ENCODE results near the gene HSF5. TPM values are rescaled to one million over a fixed set of nuclear protein-coding genes. Genes with fewer than 3 reads are reported as not detected.

The HSF5 gene
- total RNA-seq, 2 donors from 2014 or later, result 2.0 to 3.9 TPM

DNA sequence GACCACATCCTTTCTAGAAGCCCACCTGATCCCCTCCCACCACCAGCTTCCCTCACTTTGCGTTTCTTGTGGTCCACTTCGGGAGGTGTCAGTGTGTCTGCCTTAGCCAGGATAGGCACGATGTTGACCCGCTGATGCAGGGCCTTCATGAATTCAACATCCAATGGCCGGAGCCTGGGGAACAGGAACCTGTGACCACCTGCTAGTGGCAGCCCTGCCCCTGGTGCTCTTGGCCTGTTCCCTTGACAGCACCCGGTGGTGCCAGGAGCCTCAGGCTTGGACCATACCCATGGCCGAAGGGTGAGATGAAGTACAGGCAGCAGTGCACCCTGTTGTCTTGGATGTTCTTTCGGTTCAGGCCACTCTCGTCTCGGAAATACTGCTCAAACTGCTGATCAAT lies 33.5 kb upstream of the HSF5 start:
- DNase-seq (ENCODE audit: low spot score in 2 of 2), result no peak
- ATAC-seq, result no peak
- no peaks in the 10 kb centered on the region for H3K36me3 Mint-ChIP-seq
- H3K9me3 Mint-ChIP-seq, result no peaks in the 10 kb centered on the region
- H3K27ac Mint-ChIP-seq, result peak overlapping the region in 1 of 2 donors; percentile 57

DNA sequence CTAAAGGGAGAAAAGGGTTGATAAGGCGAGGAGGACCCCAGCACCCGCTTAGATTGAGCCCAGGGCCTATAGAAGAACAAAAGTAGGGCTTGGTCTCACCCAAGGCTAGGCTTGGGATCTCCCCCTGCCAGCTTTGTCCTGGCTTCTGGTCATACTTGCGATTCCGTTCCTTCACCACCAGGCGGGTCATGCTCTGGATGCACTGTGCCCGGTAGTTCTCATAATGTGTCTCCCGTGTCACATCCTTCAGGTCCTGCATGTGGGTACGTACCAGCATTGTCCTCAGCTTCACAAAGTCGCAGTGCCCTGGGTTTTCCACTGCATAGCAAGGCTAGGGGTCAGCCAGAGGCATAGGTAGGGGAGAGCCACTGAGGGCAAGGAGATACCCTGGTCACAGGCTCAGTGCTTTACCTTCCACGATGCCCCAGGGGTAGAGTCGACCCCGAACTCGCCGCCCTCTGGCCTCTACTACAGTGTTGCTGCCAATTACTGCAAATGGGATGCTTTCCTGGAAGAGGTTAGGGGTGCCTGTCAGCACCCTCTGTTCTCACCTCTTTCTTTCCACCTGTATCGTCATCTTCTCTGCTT lies 32.7 kb upstream of the HSF5 start:
- DNase-seq (ENCODE audit: low spot score in 2 of 2) (no peak), ATAC-seq (no peak)
- Mint-ChIP-seq H3K27ac (peak overlapping the region in 1 of 2 donors; percentile 57), H3K9me3 (no peaks in the 10 kb centered on the region), H3K36me3 (no peaks in the 10 kb centered on the region)

DNA sequence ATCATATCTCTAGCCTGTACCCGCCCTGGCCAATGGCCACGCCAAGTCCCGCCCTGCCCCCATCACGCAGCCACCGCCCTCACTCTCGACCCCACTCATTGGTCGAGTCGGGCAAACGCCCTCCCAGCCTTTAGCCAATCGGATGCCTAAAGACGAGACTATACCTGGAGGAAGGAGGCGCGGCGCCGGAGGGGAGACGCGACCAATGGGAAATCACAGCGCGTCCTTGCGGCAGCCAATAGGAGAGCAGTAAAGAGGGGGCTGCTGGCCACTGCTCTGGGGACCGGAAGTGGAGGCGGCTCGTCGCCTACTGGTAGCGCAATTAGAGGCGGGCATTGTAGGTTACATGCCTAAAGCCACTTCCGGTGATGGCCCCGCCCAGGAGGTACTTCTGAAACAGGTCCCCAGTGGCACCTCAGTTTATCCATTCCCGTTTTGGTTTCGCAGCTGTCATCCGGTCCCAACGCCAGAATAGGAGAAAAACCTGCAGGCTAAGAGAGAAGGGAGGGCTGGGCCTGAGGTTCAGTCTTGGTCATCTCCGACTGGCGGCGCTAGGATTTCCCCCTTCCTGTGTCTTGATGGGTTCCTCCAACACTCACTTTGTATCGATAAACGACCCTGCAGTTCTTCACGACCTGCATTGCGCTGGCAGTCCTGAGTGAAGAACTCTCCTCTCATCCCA lies 29.9 kb upstream of the HSF5 start:
- DNase-seq (ENCODE audit: low spot score in 2 of 2), result peak; percentile 98 to 100
- peaks cover 7 to 9% of the 10 kb centered on the region in 2 donors for H3K36me3 Mint-ChIP-seq
- peak; percentile 85 to 86 for ATAC-seq
- H3K9me3 Mint-ChIP-seq, result no peaks in the 10 kb centered on the region
- peak overlapping the region; percentile 84 to 93 for H3K27ac Mint-ChIP-seq

DNA sequence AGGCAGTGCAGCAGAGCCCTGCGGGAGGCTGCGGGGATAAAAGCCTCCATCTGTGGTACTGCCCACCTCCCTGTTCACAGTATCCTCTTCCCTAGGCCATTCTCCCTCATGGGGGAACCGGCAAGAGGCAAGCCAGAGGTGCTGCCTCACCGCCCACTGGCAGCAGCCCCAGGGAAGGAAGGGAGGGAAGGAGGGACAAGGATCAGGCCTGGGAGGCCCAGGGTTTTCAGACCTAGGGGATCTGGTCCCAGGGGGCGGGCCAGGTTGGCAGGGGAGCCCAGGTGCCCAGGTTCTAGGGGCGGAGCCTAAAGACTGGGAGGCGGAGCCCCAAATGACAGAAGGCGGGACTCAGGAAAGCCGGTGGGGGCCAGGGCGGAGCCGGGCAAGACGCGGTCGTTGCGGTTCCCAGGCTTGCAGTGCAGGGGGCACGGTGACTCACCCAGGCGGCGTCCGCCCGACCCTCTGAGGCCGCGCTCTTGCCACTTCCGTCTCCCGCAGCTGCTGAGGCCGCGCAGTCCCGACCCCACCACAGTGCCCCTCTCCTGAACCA lies 29.2 kb upstream of the HSF5 start:
- Mint-ChIP-seq H3K36me3 (peaks cover 9 to 10% of the 10 kb centered on the region in 2 donors), H3K27ac (peak overlapping the region; percentile 84 to 93), H3K9me3 (no peaks in the 10 kb centered on the region)
- DNase-seq (ENCODE audit: low spot score in 2 of 2) (no peak), ATAC-seq (no peak)

DNA sequence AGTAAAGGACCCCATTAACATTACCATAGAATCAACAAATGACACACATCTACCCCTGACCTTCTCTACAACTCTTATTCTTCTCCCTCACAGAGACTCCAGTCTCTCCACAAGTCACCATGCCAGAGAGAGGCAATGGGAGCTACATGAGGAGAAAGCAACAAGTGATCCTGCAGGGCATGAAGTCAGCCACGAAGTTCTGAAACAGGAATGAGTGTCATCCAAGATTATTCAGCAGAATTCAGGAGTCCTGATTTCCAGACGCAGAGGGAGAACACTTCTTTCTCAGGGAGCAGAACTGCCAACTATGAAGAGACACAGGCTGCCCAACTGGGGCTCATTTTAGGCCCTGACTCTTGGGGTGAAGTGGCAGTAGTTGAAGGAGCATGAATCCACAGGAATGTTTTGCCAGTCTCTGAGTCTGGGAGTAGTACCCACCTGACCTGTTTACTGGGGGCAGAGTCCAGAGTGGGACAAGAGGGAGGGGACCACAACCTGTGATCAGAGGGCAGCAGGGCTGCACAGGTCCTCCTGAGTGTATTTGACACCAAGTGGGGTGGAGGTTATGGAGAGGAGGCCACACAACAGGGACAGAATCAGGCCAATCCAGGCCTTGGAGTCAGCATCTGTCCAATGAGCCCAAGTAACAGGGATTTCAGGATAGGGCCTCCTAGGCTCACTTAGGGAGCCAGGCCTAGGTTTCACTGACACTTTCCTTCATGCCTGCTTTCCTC lies 28.6 kb upstream of the HSF5 start:
- Mint-ChIP-seq H3K27ac (peak overlapping the region; percentile 88 to 93), H3K9me3 (no peaks in the 10 kb centered on the region), H3K36me3 (peaks cover 9 to 16% of the 10 kb centered on the region in 2 donors)
- ATAC-seq (no peak), DNase-seq (ENCODE audit: low spot score in 2 of 2) (no peak)

DNA sequence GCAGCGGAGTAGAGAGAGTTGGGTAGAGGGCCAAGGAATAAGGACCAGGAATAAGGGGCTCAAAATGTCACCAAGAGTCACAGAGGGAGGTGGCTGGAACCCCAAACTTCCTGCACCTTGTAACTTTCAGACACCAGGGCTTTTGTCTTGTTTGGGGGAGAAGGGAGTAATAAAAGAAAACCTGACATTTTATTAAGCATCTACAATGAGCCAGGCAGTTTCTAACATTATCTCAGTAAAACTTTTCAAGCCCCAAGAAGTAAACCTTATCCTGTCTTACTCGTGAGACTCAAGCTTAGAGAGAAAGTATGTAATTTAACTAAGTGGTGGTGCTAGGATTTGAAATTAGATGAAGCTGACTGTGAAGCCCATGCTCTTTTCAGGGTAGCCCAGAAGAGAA lies 27.1 kb upstream of the HSF5 start:
- ATAC-seq (no peak), DNase-seq (ENCODE audit: low spot score in 2 of 2) (no peak)
- Mint-ChIP-seq H3K9me3 (no peaks in the 10 kb centered on the region), H3K36me3 (peaks cover 19 to 31% of the 10 kb centered on the region in 2 donors), H3K27ac (peak overlapping the region; percentile 14 to 93)

DNA sequence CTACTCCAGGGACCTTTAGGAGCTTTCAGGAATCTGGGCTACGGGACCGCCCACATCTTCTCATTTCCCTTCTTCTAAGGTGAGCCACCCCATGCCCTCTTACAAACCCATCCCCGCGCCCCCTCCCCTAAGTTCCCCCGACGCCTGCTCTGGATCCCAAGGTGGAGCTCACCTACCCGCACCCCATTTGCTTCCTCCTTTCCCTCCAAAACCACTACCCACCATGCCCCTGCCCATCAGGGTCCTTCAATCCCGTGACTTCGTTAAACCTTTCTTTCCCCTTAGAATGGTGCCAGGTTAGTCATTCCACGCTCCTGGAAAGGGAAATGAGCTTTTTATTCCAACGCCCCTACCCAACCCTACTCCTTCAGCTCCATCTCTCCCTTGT lies 26.6 kb upstream of the HSF5 start:
- Mint-ChIP-seq H3K9me3 (no peaks in the 10 kb centered on the region), H3K27ac (peak overlapping the region in 1 of 2 donors; percentile 47), H3K36me3 (peaks cover 23 to 36% of the 10 kb centered on the region in 2 donors)
- no peak for ATAC-seq
- DNase-seq (ENCODE audit: low spot score in 2 of 2), result no peak

DNA sequence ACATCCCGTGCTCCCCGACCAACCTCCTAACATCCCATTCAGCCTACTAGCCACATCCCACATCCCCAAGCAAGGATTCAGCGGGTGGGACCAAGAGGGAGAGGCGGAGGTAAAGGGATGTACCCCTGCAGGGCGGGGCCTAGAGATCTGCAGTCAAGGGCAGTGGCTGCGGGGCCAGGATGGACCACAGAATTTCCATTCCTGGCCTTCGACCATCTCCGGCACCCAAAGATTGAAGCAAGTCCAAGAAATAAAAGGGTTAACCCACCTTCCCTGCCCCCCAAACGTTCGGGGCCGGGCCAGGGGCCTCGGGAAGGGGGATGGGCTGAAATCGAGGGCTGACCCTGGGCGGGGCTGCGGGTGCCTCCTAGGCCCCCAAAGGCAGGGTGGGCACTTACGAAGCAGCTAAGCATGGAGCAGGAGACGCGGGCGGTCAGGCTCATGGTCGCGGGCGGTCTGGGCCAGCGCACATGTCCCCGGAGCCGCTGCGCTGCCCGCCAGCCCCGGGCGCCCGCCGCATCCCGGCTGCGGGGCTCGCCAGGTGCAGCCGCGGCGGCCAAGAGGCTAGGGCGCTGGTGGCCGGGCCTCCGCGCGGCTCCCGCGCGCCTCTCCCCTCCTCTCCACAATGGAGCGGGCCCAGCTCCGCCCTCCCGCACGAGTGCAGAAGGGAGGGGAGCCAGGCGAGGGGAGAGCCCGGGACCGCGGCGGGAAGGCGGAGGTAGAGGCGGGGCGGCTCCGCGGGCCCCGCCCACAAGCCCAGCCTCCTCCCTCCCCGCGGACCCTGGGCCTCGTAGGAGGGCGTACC lies 26.0 kb upstream of the HSF5 start, which contains the start of gene MTMR4:
MTMR4 (minus strand) TSS at position 674 of the 805 bp plus-strand sequence; CDS start at position 443, 231 bp downstream.
- ATAC-seq (peak; percentile 17 to 39), DNase-seq (ENCODE audit: low spot score in 2 of 2) (peak; percentile 79 to 81)
- Mint-ChIP-seq H3K27ac (peak within 1 kb of the TSS; percentile 92 to 93), H3K36me3 (peaks cover 26 to 36% of the 10 kb centered on the region in 2 donors), H3K9me3 (no peaks in the 10 kb centered on the region)

DNA sequence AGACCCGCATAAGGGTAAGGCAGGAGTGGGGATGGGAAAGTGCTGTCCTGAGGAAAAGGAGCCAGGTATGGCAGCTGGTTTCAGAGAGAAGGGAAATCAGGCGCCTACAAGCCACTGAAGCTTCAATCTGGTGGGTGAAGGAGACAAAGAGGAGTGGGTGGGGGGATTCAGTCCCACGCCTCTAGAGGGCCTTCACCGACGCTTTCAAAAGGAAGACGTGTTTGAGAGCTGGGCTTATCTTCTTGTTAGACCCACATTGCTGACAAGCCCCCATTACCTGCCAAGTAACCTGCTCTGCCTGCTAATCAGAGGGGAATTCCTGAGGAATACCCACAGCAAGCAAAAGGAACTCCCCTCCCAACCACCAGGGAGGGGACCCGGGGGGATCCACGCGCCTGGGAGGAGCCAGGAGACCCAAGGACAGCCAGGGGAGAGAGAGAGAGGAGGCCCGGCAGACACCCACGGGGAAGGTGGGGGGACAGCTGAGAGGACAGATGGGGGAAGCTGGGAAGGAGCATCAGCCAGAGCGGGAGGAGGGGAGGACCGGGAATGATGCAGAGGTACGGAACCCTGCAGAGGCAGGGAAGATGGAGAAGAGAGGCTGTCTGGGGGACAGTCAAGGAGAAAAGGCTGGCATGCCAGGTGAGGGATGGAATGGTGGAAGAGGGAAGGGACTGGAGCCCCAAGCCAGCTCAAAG lies 25.2 kb upstream of the HSF5 start:
- Mint-ChIP-seq H3K36me3 (peaks cover 27 to 37% of the 10 kb centered on the region in 2 donors), H3K9me3 (no peaks in the 10 kb centered on the region), H3K27ac (peak overlapping the region; percentile 82 to 92)
- ATAC-seq, result no peak
- DNase-seq (ENCODE audit: low spot score in 2 of 2), result no peak

DNA sequence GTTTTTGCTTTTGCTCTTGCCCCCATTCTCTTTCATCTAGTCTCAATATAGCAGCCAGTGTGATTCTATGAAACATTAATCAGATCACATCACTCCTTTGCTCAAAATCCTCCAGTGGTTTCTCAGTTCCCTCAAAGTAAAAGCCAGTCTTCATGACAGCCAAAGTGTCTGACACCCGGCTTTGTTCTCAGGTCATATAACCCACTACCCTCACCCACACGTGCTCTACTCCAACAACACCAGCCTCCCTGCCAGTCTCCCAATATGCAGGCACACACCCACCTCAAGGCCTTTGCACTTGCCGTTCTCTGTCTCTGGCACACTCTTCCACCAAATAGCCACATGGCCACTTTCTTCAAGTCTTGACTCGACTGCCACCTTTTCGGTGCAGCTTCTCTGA lies 21.9 kb upstream of the HSF5 start:
- peaks cover 32 to 50% of the 10 kb centered on the region in 2 donors for H3K36me3 Mint-ChIP-seq
- ATAC-seq (no peak), DNase-seq (ENCODE audit: low spot score in 2 of 2) (no peak)
- H3K9me3 Mint-ChIP-seq, result no peaks in the 10 kb centered on the region
- H3K27ac Mint-ChIP-seq, result peak overlapping the region in 1 of 2 donors; percentile 6

DNA sequence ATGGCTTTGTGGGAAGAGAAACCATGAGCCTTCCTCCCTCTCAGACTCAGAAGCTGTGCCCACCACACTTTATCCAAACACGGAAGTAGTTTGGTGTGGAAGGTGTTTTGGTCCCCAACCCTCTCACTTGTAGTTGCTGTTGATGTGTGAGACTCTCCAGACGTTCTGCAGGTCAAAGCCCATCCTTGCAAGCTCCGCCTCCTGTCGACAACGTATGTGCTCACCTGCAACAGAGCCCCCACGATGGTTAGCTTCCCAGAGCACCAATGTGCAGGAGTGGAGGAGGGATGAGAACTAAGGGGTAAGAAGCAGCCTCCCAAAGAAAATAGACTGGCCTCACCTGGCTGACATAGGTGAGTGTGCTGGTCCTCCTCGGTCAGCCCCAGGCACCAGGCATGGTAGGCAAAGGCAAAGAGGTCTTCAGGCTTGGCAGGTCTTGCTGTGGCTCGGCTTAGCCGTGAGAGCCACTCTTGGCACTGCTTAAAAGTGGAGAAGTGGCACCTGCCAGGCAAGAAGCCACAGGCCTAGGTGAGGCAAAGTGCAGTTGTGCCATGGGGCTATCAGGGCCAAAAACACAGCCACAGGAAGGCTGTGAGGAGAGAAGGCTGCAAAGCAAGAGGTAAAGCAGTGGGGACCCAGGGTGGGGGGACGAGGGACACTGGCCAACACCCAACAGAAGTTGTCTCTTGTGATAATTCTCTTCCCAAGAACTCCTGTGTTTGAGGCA lies 20.3 kb upstream of the HSF5 start:
- Mint-ChIP-seq H3K36me3 (peaks cover 34 to 57% of the 10 kb centered on the region in 2 donors), H3K27ac (no peak overlapping the region), H3K9me3 (no peaks in the 10 kb centered on the region)
- ATAC-seq (no peak), DNase-seq (ENCODE audit: low spot score in 2 of 2) (no peak)

DNA sequence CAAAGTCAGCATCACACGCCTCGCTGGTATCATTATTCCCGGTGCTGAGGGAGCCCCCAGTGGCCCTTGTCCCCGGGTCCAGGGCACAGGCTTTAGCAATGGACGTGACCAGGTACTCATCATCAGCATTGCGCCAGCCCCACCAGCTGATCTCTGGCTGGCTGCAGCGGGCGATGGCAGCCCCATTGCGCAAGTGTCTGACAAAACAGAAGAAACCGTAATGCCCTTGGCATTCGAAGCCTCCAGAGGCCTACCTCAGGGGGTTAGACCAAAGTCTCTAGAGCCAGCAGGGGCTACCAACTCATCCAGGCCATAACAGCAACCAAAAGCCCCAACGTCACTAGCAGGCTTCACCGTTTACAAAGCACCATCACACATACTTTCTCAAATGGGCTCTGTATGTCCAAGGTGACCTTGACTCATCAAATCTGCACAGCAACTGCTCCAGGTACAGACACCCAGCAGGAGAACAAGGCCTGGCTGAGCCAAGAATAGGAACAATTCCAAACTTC lies 19.0 kb upstream of the HSF5 start:
- Mint-ChIP-seq H3K36me3 (peaks cover 27 to 62% of the 10 kb centered on the region in 2 donors), H3K27ac (peak overlapping the region in 1 of 2 donors; percentile 54), H3K9me3 (no peaks in the 10 kb centered on the region)
- DNase-seq (ENCODE audit: low spot score in 2 of 2) (no peak), ATAC-seq (no peak)

DNA sequence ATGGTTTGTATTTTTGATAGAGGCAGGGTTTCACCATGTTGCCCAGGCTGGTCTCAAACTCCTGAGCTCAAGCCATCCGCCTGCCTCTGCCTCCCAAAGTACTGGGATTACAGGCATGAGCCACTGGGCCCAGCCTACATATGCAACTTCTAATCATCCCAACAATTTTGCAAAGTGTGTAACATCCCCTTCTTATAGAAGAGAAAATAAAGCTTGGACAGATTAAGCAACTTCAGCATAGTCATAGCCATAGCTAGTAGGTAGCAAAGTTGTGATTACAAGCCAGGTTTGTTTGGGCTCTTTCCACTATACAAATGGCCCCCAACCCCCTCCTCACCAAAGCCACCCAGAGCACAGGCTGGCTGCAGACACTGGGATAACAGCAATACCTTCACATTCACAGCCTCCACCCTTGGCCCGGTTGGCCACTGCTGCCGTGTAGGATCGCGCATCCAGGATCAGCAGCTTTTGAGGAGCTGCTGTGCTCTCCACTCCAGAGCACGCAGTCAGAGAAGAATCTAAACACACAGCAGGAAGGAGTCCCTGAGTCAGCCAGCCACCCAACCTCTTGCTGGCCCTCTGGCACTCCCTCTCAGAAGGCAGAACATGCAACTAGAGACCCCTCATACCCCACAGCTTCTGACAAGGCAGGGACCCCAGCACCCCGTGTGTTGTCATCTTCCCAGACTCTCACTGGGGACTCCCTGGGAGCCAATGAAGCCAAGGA lies 18.3 kb upstream of the HSF5 start:
- DNase-seq (ENCODE audit: low spot score in 2 of 2), result no peak
- peaks cover 24 to 55% of the 10 kb centered on the region in 2 donors for H3K36me3 Mint-ChIP-seq
- no peaks in the 10 kb centered on the region for H3K9me3 Mint-ChIP-seq
- no peak for ATAC-seq
- peak overlapping the region in 1 of 2 donors; percentile 54 for H3K27ac Mint-ChIP-seq

DNA sequence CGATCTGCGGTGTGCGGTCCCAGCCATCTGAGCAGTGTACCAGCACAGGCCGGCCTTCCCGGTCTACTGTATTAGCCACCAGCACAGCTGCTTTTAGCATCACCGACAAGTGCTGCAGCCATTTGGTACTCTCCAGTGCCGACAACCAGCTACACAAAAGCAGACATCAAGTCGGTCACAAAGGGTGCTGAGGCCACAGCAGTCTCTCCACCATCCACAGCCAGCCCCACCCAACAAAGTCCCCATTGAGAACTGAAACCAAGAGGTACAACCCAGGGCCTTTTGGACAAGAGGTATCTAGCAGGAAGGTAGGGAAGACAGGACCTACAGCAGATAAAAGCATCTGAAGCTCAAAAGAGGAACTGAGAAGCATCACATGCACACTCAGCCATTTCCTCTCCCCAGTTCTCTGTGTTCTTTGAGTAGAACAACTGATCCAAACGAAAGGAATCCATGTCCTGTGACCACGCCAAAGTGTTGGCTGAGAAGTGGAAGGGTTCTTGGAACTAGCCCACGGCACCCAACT lies 16.7 kb upstream of the HSF5 start:
- H3K27ac Mint-ChIP-seq, result peak overlapping the region; percentile 39 to 81
- ATAC-seq, result no peak
- no peak for DNase-seq (ENCODE audit: low spot score in 2 of 2)
- H3K36me3 Mint-ChIP-seq, result peaks cover 14 to 39% of the 10 kb centered on the region in 2 donors
- no peaks in the 10 kb centered on the region for H3K9me3 Mint-ChIP-seq
